ENCODE results near the gene PRSS57. TPM values are rescaled to one million over a fixed set of nuclear protein-coding genes. Genes with fewer than 3 reads are reported as not detected.

The PRSS57 gene
- total and polyA plus RNA-seq, 2 of the 13 experiments (the other 11 are each of a cell fraction or from before 2014, with no cell fraction given): 0.12 TPM; not detected in 1

GRCh38 chr19:664913-665443 lies 30.3 kb downstream of the PRSS57 start (continued):
- TF ChIP-seq THRA (CRISPR knock-in tag; IDR thresholded peaks at IDR 0.05; ENCODE audit: borderline replicate concordance) (0 out of 2 replicates have a peak, but pooled peaks have one; percentile 41), BRF2 (CRISPR knock-in tag; IDR thresholded peaks at IDR 0.05) (no peak), HOXA7 (CRISPR knock-in tag; IDR thresholded peaks at IDR 0.05) (no peak), YEATS2 (CRISPR knock-in tag; IDR thresholded peaks at IDR 0.05; ENCODE audit: borderline replicate concordance) (peak; percentile 30; the same call in 1 of the 2 replicates), SOX13 (IDR thresholded peaks at IDR 0.05) (no peak), SOX13 (CRISPR knock-in tag; conservative IDR thresholded peaks at IDR 0.05 in 1 of 2, IDR thresholded peaks at IDR 0.05 in 1 of 2) (peak in 1 of 2 experiments; percentile 48; a peak in 1 of 4 replicates), KDM3A (CRISPR knock-in tag; IDR thresholded peaks at IDR 0.05; ENCODE audit: low read depth) (peak; percentile 93), NR1H2 (CRISPR knock-in tag; IDR thresholded peaks at IDR 0.05; ENCODE audit: borderline replicate concordance, low read depth) (no peak), HMGA1 (CRISPR knock-in tag; conservative IDR thresholded peaks at IDR 0.05) (no peak), MTF2 (CRISPR knock-in tag; IDR thresholded peaks at IDR 0.05; ENCODE audit: borderline replicate concordance) (0 out of 2 replicates have a peak, but pooled peaks have one; percentile 41), ZNF572 (CRISPR knock-in tag; IDR thresholded peaks at IDR 0.05) (peak; percentile 97), SALL2 (CRISPR knock-in tag; IDR thresholded peaks at IDR 0.05) (peak; percentile 79; the same call in 1 of the 2 replicates), ZNF607 (CRISPR knock-in tag; IDR thresholded peaks at IDR 0.05; ENCODE audit: borderline replicate concordance) (peak; percentile 93), ZNF329 (CRISPR knock-in tag; IDR thresholded peaks at IDR 0.05; ENCODE audit: low read depth) (peak; percentile 84; the same call in 1 of the 2 replicates), ZNF768 (CRISPR knock-in tag; IDR thresholded peaks at IDR 0.05) (peak; percentile 77), MAX (IDR thresholded peaks at IDR 0.05) (peak; percentile 95), ZNF850 (CRISPR knock-in tag; conservative IDR thresholded peaks at IDR 0.05) (0 out of 2 replicates have a peak, but pooled peaks have one; percentile 42), KDM4B (CRISPR knock-in tag; IDR thresholded peaks at IDR 0.05) (peak; percentile 66; the same call in 1 of the 2 replicates), ZFP37 (CRISPR knock-in tag; IDR thresholded peaks at IDR 0.05; ENCODE audit: borderline replicate concordance) (no peak), TBX2 (CRISPR knock-in tag; IDR thresholded peaks at IDR 0.05; ENCODE audit: borderline replicate concordance) (peak; percentile 76; the same call in 1 of the 2 replicates), NR2F6 (IDR thresholded peaks at IDR 0.05) (no peak), NR2F6 (CRISPR knock-in tag; IDR thresholded peaks at IDR 0.05) (peak; percentile 32; the same call in 1 of the 2 replicates)
- TF ChIP-seq, protein P1, sequence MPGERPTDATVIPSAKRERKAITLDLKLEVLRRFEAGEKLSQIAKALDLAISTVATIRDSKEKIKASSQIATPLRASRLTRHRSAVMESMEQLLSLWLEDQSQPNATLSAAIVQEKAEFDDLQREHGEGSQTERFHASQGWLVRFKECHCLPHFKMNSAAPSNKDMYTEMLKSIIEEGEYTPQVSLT (CRISPR knock-in tag; IDR thresholded peaks at IDR 0.05; ENCODE audit: borderline replicate concordance, low read depth): no peak
- TF ChIP-seq, protein P2, sequence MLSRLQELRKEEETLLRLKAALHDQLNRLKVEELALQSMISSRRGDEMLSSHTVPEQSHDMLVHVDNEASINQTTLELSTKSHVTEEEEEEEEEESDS (CRISPR knock-in tag; IDR thresholded peaks at IDR 0.05; ENCODE audit: borderline replicate concordance): no peak
- TF ChIP-seq, protein P3, sequence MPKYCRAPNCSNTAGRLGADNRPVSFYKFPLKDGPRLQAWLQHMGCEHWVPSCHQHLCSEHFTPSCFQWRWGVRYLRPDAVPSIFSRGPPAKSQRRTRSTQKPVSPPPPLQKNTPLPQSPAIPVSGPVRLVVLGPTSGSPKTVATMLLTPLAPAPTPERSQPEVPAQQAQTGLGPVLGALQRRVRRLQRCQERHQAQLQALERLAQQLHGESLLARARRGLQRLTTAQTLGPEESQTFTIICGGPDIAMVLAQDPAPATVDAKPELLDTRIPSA (CRISPR knock-in tag; IDR thresholded peaks at IDR 0.05; ENCODE audit: borderline replicate concordance): peak; percentile 88; the same call in 1 of the 2 replicates
- TF ChIP-seq, protein P4, sequence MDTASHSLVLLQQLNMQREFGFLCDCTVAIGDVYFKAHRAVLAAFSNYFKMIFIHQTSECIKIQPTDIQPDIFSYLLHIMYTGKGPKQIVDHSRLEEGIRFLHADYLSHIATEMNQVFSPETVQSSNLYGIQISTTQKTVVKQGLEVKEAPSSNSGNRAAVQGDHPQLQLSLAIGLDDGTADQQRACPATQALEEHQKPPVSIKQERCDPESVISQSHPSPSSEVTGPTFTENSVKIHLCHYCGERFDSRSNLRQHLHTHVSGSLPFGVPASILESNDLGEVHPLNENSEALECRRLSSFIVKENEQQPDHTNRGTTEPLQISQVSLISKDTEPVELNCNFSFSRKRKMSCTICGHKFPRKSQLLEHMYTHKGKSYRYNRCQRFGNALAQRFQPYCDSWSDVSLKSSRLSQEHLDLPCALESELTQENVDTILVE (CRISPR knock-in tag; IDR thresholded peaks at IDR 0.05): peak; percentile 50; the same call in 1 of the 2 replicates

Measured in HepG2 (cell line).